Hepatocyte (in vitro differentiated cells): ENCODE data around the gene SCGB2A2.

Source experiments
- CTCF ChIP-seq: fragments of 200-600 bp; sonication (generic); IDR thresholded peaks from 2 replicates; pipeline ENCODE4 v1.5.1; 2016; ENCODE audit warnings: antibody characterized with exemption, mild to moderate bottlenecking; ENCODE audit not compliant: poor library complexity
- EZH2 ChIP-seq: fragments of 200-600 bp; sonication (generic); IDR thresholded peaks from 2 replicates; pipeline ENCODE4 v1.6.1; 2016; ENCODE audit warnings: antibody characterized with exemption, mild to moderate bottlenecking, borderline replicate concordance
- EZH2phosphoT487 ChIP-seq: fragments of 200-600 bp; sonication (generic); IDR thresholded peaks from one replicate; pipeline ENCODE4 v1.6.1; 2018; ENCODE audit warnings: antibody characterized with exemption, mild to moderate bottlenecking, low read depth, moderate library complexity; ENCODE audit not compliant: unreplicated experiment, severe bottlenecking

GRCh38 chr11:62315431-62315830, 45.5 kb downstream of the SCGB2A2 start:
- TF ChIP-seq CTCF (no peak), EZH2phosphoT487 (no peak), EZH2 (no peak)
